Fibroblast of skin of back (primary cell): ENCODE data around the gene S100A12.

Experiments used
- DNase-seq: peaks from one replicate; pipeline ENCODE4 v3.0.0-alpha.2; 2013

S100A12 gene

DNA sequence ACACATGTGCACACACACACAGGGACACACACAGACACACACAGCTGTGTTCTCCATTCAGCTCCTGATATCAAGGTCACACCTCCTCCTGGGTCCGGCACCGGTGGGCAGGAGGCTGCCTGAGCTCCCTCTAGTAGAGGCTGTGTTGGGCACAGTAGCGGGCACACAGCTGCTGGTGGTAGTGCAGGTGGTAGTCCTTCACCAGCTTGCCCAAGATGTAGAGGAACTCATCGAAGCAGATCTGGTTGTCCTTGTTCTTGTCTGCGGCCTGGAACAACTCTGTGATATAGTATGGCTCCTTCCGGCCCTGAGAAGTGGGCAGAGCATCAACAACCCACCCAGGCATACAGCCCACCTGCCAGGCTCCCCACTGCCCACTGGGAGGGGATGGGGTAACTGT is 21.0 kb upstream of the S100A12 start:
- no peak for DNase-seq

DNA sequence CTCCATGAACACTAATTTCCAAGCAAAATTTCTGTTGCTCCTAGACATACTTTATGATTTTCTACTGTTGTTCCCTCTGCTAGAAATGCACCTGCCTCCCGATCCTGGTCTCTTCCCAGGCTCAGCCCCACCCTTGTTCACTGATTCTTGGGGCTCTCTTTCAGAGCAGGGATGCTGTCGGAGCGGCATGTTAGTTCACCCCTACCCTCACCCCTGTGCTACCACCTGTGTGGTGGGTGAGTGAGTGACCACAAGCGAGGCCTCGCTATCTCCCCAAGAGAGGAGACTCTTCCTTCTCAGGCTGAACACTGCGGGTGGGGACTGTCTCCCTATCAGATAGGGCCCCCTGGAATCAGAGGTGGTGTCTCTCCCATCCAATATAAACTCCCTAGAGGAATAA is 20.4 kb upstream of the S100A12 start:
- DNase-seq, result no peak

DNA sequence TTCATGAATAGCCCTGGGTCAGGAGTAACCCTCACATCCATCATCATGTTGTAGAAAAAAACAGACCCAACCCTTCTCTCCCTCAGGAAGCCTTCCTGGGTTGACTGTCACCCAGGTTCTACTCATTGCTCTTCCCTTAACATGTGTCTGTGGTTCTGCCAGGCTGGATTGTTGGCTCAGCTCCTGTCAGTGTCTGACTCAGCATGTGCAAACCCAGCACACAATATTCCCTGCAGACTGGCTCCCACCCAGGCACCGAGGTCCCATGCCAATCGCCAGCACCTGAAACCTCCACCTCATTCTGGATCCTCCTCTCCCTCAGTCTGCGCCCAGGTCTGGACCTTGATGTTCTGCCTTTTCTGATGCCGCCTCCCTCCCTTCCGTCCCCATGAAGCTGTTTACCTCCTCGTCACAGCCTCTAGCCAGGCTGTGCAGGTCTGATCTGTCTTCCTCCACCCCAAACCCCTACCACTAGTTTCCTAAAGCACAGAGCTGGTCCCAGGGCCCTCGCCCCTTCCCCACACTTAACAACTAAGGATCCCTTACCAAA is 19.8 kb upstream of the S100A12 start:
- no peak for DNase-seq

DNA sequence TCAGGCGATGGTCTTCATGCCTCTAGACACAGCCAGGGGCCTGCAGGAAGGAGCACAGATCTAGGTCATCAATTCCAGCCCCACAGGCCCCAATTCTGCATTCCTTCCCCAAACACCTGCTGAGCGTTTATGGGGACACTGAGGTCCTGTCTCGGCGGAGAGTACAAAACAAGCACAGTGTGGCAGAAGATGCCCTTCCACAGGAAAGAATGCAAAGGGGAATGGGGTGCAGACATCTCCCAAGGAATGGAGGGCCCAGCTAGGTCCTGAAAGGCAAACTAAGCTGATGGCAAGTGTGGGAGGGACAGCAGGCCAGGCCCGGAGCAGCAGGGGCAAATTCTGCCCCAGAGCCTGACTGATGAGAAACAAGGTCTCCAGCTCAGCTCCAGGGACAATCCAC is 19.0 kb upstream of the S100A12 start:
- DNase-seq, result no peak

DNA sequence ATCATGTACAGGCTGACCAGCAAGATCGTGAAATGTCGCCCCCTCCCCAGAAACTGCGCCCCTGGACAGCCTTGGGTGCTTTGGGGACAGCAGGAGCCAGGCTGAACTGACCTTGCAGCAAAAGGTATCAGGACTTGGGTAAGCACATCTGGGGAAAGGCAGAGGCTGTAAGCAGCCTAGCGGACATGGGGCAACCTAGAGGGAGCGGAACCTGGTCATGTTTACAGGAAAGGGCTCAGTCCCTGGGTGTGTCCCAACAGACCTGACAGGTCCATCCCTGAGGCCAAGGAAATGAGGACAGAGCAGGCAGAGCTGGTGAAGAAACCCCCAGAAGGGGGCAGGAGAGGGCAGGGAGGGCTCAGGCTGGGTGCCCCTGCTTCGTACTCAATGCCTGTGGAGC is 18.5 kb upstream of the S100A12 start:
- no peak for DNase-seq

DNA sequence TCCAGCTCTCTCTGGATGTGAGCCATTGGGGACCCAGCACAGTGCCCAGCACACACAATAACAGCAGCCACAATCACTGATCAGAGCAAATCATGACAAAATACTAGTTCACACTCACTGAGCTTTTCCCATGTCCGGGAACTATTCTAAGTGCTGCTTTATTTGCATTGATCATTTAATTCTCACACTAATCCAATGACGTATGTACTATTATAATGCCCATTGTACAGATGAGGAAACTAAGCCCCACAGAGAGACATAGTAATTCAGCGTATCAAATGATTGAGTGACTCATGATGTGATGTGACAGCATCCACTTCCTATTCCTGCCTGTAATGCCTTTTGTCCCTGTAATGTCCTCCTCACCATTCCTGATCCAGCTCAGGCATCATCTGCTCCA is 17.4 kb upstream of the S100A12 start:
- no peak for DNase-seq

DNA sequence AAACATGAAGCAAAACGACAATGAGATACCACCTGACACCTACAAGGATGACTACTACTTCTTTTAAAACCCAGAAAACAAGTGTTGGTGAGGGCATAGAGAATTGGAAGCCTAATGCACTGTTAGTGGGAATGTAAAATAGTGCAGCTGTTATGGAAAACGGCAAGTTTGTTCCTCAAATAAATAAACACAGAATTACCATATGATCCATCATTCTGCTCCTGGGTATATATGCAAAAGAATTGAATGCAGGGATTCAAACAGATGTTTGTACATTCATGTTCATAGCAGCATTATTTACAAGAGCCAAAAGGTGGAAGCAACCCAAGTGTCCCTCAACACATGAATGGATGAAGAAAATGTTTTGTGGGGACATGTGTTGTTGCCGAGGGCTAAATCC is 16.8 kb upstream of the S100A12 start:
- DNase-seq, result no peak

DNA sequence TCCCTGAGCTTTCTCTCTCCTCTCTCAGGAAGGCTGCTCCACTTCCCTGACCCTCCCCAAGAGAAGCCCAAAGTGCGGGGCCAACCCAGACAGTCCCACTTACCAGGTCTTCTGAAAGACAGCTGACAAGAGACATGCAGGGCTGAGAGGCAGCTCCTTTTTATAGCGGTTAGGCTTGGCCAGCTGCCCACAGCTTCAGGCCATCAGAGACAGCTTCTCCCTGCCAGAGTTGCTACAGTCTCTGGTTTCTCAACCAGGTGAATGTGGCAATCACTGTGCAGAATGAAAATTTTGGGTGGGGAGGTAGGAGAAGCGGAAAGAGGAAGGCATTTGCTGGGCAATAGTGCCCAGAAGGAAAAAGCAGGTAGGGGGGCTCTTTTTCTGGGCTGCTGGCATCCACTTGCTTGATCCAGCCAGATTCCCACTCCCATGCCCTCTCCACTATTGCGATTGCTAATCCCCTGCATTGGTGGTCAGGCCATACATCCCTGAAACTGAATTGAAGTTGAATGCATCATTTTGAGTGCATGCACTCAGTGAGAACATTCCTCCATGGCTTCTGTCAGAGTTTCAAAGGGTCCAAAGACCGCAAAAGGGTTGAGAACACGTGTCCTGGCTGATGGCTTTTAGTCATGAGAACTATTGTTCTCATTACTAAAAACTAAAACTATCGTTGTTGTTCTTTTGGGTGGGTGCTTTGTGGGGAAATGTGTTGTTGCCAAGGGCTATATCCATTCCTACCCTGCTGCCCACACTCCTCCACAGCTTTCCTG is 15.7 kb upstream of the S100A12 start, which contains the start of gene S100A8:
Gene S100A8, minus strand, starts transcription at position 136 of the 773 bp plus-strand sequence. CDS start 538 bp downstream, outside the sequence.
- no peak for DNase-seq

DNA sequence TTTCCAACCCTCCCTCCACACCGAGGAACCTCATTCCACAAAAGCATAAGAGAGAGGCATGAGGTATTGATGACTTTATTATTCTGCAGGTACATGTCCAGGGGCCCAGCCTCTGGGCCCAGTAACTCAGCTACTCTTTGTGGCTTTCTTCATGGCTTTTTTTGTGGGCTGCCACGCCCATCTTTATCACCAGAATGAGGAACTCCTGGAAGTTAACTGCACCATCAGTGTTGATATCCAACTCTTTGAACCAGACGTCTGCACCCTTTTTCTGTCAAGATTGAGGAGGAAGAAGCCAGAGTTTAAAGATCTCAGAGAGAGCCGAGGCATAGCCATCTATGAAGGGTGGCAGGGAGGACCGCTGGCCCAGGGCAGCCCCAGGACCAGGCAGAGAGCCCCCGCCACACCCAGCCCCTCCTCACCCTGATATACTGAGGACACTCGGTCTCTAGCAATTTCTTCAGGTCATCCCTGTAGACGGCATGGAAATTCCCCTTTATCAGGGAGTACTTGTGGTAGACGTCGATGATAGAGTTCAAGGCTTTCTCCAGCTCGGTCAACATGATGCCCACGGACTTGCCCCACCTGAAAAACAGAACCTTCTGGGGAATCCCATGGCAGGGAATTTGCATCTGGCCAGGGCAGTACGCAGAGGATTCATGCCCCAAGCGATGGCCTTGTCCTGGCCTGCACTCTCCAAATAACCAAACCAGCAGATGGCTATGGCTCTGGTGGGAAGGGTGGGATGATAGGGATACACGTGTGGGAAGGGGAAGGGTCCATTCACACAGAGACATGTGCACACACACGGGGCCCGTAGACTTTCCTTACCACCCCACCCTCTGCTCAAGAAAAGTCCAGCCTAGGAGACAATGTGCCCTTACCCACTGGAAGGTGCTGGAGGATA is 14.8 kb upstream of the S100A12 start:
- no peak for DNase-seq

DNA sequence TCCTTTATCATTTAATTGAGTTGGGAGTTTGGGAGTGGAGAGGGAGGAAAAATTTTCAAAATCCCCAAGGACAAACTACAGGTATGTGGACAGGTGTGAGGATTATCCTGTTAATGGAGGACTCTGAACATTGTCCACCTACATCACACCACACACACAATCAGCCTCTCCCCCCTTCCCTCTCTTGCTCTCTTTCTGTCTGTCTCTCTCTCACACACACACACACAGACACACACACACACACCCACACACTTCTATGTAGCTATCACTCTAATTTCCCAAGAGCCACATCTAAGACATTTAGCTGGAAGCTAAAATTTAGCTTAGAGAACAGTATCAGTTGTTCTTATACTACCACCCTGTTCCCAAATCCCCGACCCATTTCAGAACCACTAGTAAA is 14.0 kb upstream of the S100A12 start:
- DNase-seq, result no peak

DNA sequence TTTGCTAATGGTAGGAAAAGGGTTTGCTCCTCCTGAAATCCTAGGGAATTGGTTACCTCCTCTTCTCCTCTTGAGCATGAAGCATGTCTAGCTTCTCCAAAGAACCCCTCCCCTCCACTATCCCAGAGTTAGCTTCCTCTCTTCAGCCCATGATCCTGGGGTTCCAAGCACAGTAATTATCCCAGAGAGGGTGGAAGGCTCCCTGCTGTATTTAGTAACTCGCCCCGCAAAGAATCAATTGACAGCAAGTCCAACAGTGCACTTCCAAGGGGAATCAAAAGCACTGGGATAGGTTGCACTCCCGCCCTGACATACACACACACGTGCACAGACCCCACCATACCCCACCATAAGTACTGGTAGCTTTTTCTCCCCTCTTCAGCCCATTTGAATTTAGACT is 12.4 kb upstream of the S100A12 start:
- no peak for DNase-seq

DNA sequence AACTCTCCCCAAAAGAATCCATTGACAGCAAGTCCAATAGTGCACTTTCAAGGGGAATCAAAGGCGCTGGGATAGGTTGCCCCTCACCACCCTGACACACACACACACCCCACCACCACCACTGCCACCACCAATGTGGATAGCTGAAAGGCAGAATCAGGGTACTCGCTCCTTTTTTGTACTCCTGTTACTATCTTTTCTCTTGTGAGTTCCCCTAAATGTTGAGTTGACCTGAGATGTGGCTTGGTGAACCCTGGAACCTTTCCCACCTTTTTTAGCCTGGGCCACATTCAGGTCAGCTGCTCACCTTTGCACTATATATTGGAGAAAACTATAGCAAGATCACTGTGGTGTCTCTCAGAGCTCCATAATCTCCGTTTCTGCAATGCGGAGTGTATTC is 11.6 kb upstream of the S100A12 start:
- DNase-seq, result no peak

DNA sequence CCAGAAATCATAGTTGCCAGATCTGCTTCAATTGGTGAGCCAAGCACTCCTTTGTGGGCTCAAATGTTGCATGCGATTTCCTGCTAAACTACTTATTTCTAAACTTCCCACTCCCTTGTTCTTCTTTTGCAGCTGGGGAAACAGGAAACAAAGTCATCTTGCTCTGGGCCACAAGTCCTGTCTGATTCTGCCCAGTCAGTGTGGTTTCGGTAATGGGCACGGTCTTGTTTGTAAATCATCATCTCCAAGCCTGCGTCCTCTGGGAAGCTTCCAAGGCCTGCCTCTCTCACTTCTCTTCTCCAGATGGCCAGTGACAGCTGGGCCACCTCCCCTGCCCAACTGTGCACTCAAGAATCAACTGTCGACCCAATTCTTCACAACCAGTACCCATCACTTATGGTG is 11.1 kb upstream of the S100A12 start:
- no peak for DNase-seq

DNA sequence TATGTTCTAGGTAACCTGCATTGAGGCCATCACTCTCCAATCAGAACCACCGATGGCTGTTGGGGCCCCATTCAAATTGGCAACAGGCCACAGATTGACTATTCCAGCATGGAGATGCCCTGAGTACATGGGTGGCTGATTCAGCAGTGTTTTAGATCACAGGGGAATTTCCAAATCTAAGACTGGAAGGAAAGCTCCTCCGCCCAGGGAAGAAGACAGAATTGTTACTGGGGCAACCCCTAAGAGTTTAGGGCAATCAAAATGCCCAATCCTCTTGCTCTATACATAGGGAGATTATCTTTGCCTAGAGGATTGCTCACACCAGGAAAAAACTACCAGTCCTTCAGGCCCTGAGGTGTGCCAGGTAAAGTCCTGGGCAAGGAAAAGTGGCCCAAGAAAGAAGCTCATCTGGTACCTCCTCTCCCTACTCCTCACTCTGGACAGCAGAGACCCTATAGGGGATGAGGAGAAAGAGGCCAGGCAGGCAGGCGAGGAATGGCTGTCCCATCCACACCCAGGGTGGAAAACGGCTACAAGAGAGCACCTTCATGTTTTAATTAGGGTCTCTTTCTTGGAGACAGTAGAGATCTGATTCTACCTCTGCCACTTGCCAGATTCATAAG is 9.6 kb upstream of the S100A12 start:
- DNase-seq, result no peak

DNA sequence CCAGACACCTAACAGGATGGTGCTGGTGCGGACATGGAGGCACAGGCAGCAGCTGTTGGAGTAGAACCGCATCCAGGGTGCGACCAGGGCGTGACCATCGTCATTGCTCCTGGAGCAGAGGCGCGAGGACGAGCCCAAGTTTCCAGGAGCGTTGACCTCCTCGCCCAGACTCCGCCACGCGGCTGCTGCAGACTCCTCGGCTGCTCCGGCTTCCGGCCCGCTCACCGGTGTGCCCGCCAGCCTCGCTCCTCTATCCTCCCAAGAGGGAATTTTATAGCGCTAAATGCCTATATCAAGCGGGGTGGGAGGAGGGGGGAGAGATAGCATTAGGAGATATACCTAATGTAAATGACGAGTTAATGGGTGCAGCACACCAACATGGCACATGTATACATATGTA is 5.3 kb upstream of the S100A12 start:
- DNase-seq, result no peak

DNA sequence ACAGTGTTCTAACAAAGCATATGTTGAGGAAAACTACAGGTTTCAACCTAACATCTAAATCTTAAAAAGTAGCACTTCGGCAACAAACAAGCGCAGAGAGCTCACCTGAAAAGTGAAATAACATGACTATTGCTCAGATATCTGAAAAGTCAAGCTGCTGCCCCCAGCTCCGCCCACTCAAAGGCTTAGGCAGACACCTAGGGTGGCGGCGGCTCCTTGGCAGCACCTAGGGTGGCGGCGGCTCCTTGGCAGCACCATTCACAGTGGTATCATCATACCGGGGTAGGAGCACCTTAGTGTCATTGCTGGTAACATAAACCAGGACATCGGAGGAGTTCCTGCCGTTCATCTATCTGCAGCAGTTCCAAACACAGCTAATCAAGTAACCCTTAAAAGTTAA is 4.2 kb upstream of the S100A12 start:
- no peak for DNase-seq

DNA sequence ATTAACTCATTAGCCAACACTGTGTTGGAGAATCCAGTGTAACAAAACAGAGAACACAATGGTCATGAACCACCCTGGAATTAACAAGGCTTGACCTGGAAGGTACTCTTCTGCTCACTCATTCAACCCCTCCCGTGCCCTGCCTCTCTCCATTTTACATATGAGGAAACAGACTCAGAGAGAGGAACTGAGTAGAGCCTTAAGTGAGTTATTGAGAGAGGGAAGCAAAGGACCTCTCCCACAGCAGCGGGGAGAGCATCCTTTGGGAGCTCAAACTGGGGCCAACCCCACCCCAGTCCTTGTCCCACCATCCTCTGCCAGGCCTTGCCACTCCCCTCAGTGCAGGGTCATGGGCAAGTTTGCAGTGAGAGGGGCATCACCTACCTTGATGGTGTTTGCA is 1.4 kb downstream of the S100A12 start:
- no peak for DNase-seq

DNA sequence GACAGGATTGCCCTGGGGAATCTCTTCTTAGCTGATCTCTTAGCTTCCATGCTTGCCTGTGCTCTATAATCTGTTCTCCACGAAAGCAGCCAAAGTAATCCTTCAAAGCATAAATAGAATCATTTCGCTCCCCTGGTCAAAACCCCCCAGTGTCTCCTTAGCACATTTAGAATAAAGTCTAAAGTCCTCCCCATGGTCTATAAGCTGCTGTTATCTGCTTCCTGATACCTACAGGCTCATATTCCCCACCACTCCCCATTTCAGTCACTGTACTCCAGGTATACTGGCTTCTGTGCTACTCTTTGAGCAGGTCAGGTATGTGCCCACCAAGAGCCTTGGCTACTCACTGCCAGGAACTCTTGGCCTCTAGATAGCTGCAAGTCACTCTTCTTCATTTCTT is 2.9 kb downstream of the S100A12 start:
- no peak for DNase-seq

DNA sequence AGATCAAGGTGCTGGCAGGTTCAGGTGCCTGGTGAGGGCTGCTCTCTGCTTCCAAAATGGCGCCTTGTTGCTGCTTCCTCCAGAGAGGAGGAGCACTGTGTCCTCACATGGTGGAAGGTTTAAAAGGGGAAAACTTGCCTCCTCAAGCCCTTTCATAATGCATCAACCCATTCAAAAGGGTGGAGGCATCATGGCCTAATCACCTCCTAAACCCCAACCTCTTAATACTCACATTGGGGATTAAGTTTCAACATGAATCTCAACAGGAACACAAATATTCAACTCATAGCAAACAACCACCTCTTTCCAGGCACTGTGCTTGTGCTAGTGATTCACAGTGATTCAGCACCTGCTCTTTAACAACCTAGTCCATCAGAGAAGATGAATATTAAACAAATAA is 4.2 kb downstream of the S100A12 start:
- no peak for DNase-seq

DNA sequence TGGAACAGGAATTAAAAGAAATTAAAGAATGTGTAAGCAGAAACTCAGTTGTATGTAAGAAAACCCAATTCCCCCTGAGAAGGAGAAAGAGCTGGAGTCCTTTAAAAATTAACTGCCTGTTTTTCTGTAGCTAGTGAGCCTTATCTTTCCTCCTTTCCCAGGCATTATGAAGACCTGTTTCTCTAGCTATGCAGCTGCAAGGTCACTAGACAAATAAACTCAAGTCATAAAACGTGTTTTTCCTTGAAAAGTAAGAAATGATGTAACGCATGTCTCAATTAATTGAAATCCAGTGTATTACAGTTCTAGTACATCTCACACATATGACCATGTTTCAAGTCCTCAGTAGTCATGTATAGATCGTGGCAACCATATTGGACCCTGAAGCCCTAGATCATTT is 5.3 kb downstream of the S100A12 start:
- DNase-seq, result no peak

DNA sequence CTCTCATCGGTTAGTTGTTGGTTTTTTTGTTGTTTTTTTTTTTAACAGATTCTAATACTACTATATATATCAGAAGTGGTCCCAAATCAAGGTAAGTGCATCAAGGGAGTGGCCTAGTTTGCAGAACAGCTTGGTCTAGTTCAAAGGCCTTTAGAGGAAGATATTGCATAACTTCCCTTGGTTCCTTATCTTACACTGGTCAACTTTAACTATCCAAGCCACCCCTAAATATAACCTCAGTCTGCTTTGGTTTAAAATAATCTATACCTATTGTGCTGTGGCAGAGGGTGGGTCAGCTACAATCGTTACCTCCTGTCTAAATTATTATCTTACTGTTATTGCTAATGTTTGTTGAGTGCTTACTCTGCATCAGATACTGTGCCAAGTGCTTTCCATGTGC is 6.9 kb downstream of the S100A12 start:
- no peak for DNase-seq

DNA sequence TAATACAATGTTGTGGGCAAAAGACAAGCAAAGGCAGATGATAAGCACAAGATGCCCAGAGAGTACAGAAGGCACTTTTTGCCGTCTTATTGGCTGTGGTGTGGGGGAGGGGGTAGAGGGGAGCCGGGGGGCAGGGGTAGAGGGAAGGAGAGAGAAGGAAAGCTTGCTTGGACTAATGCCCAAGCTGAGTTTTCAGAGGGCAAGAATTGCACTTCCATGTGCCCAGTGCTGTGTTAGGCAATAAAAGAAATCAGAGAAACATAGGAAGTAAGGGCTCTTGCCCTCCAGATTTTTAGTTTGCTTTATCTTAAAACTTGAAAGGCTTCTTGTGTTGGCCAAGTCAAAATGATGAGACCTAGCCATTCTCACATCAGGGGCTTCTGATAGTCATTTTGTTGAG is 8.3 kb downstream of the S100A12 start:
- no peak for DNase-seq

DNA sequence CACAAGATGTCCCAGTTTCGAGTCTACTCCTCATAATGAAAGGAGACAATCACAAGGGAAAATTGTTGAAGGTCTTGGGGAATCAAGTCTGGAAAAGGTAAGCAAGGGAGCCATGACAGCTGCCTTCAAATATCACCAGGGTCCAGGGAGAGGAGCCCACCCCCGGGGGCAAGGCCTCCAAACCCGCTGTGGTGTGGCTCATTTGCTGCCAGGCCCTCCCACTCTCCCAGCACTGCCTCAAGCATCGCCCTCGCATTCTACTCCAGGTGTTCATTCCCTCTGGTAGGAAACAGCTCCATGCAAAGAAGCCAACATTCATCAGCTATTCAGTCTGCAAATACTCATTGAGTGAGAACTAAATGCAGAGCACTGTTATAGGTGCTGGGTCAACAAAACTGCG is 9.2 kb downstream of the S100A12 start:
- no peak for DNase-seq
